NCI-H69 (cell line): ENCODE results near the gene PHF14.

Source experiments
- DNase-seq: peaks from one replicate; lab custom pipeline; 2025; lab: John Stamatoyannopoulos, UW

The PHF14 gene

DNA sequence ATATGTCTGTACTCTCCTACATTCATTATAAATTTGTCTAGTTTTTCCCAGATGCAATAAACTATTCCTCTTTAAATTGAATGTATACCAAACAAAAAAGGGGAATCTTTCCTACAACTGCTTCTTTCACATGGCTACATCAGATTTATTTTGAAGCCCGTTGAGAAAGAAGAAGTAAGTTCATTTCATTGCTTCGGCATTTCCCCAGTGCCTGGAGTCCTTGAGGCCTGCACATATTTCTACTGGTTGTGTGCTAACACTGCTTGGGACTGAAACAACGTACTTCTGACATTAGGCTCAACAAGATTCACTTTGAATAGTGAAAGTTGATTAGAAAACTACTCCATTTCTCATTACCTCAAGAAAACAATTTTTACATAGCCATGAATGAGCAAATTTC, 201.7 kb downstream of the PHF14 start:
- peak; percentile 64 for DNase-seq

DNA sequence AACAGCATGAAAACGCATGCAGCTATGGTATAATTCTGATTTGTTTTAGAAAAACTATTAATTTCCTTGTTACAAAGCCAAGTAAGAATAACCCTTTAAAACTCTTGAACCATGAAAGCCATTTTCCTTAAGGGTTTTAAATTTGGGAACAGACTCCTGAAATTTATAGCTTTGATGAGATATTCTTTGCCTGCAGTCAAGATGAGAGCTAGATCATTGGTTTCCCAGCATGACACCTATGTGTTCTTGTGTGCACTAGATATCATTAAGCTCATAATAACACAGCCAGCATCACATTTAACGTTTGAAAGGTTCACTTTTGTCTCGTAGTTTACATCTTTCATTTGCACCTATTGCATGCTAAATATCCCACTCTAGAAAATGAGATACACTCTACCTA, 202.2 kb downstream of the PHF14 start:
- peak; percentile 96 for DNase-seq

DNA sequence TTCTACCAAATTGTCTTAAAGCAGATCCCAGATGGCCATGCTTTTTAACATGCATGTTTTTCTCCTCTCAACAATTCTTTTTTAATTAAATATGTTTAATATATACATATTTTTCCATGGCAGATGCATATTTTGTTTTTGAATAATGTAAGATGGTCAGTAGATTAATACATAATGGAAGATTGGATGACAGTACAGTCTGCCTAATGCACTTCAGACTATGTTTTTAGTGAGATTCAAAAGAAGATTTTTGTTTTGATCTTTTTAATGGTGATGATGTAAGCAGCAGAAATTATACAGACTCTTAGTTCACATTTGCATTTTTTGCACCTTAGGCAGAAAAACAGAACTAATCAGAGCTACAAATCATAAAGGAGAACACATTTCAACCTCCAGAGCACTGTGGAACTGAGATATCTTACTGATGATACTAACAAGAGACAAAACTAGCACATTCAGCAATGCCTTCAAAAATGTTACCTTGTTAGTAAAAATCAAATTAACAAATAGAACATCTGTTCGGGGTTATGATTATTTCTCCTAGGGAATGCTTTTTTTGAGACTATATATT, 203.4 kb downstream of the PHF14 start:
- DNase-seq: no peak

DNA sequence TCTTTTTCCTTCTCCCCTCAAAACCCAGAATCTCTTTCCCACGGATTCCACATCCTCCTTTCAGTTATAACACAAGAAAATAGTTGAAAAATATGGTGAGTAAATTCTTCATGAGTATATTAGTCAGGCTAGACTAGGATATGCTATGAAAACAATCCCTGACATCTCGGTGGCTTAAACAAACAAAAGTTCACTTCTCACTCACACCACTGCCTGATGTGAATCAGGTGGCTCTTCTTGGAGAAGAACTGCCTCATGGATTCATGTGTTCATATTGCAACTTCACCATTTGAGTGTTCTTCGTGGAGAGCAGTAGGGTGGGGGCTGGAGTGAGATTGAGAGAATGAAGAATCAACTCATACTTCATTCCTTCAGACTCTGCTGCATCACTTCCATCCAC, 204.1 kb downstream of the PHF14 start:
- DNase-seq: no peak

DNA sequence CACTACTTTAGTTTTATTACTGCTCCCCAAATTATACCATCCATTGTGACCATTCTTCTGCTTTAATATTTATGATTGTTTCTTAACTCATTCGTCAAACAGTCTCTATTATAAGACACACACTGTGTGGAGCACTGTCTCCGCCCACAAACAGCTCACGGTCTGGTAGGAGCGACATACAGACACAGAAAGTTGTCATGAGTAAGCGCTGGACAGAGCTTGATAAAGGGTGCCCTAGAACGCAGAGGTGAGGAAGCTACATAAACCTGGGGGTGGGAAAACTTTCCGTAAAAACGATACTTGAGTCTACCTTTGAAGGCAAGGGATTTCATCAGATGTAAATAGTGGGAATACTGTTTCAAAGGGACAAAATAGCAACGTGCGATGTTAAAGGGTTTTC, 207.9 kb downstream of the PHF14 start:
- no peak for DNase-seq

DNA sequence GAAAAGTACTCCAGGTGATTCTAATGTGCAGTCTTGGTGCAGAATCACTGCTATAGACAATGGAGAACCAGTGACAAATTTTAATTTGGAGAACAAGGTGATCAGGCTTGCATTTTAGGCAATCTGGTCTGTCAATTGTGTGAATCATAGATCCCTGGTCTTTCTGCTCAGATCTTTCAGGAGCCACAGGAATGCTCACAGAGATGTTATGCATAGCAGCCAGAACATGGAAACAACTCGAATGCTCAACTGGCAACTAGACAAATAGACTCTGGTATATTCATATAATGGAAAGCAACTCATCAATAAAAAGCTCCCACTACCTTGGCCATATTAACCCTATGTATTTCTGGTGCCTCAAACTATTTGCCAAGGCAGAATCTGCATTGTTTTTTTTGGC, 209.1 kb downstream of the PHF14 start:
- DNase-seq: no peak

DNA sequence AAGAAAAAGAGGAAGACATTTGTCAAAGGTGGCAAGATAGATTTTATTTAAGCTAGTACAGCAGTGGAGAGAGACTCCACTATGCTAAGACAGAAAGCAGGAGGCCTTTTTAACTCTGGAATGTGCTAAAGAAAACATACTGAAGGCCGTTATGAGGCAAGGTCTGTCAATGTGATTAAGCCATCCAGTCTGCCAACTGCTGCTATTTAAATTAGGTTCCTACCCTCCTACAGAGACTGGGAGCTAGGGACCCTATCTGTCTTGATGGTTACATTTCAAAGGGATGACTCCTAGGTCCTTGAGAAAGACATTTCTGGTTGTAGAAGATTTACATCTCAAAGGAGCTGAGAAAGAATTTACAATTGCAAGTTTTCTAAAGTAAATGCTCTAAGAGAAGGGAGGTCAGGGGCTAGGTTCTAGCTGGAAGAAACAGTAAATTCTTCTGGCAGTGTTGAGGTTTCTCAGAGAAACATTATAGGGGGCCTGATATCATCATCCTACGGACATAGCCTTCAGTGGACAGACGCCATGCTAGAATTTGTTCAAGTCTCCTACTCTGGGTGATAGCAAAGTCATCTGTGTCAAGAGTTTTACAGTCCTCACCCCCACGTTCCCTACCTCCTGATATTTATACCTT, 211.6 kb downstream of the PHF14 start:
- no peak for DNase-seq

DNA sequence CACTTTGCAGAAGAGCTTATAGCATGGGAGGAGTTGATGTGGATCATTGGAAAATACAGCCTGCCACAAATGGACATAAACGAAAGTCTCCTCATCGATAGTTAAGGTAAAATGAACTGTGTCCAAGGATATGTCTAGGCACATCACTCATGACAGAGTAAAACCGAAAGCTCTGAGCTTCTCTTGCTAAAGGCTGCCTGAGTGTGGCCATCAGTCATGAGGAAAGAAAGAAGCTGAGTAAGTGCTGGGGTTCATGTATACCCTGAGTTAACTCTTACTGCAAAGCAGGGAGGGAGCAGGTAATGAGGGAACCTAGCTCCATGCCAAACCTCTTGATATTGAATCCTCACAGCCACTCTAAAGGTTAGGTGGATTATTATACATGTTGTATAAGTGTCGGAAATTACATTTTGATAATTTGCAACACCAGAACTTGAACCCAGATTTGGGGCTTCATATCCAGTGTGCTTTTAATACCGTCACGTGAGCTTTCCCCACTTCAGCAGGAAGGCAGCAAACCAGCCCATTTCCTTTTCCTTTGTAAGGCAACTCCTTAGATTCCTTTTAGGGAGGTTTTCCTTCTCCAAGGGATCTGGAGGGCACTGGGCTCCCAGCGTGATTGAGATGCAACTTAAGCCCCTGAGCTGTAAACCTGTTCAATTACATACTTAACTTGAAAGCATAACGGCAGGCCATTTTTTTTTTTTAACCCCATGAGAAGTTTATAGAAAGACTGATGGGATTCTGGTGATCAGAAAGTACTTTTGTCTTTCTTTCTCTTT, 215.0 kb downstream of the PHF14 start:
- DNase-seq: no peak

DNA sequence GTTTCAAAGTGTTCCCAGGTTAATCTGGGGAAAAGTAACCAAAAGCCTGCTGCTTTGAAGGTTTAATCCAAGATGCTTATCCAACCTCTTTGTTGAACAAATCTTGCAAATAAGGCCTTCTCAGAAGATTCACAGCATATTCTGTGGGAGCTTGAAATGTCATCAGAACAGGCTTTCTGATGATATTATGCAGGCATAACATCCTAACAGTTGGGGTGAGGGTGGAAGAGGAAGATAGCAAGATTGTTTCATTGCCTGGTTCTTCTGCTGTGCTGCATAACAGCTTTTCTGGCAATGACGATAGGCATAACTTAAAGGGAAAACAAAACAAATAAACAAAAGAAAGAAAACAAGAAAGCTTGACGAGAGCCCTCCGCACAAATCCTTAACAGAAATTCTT, 217.4 kb downstream of the PHF14 start:
- DNase-seq: peak; percentile 45

DNA sequence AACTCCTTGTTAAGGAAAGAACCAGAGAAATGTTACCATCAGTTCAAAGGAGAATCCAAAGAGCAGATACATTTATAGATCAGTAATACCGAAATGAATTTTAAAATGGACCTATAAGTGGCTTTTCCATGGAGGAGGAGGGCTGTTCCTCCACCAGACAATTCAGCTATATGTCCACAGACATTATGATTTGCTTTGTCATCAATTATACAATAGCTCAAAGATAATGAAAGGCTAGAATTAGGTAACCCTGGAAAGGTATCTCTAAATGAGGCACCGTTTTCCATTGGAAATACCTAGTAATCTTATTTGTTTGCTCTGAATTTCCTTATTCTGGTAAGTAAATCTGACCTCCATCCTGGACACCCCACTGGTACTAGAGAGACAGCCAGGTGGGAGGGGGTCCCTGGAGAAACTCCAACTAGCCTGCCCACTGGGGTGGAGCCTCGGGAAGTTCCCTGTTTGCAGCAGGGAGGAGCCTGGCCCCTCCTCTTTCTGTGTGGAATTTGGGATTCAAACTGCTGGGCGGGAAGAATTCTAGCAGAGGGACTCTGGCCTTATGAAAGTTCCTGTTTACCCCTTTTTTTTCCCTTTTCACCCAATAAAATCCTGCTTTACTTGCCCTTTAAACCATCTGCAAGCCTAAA, 218.0 kb downstream of the PHF14 start:
- peak; percentile 98 for DNase-seq

DNA sequence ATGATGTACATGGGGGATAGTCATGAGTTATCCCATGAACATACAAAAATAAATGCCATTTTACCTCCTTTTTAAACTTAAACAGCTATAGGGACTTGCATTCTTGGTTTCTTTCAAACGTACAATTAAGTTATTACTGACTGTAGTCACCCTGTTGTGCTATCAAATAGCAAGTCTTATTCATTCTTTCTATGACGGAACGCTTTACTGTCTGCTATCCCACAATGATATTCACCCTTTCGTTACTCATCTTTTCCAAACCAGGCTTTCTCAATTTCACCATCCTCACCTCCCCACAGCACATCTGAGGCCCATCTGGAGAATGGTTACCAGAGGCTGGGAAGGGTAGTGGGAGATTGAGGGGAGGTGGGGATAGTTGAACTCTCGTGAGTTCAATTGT, 218.8 kb downstream of the PHF14 start:
- peak; percentile 75 for DNase-seq

DNA sequence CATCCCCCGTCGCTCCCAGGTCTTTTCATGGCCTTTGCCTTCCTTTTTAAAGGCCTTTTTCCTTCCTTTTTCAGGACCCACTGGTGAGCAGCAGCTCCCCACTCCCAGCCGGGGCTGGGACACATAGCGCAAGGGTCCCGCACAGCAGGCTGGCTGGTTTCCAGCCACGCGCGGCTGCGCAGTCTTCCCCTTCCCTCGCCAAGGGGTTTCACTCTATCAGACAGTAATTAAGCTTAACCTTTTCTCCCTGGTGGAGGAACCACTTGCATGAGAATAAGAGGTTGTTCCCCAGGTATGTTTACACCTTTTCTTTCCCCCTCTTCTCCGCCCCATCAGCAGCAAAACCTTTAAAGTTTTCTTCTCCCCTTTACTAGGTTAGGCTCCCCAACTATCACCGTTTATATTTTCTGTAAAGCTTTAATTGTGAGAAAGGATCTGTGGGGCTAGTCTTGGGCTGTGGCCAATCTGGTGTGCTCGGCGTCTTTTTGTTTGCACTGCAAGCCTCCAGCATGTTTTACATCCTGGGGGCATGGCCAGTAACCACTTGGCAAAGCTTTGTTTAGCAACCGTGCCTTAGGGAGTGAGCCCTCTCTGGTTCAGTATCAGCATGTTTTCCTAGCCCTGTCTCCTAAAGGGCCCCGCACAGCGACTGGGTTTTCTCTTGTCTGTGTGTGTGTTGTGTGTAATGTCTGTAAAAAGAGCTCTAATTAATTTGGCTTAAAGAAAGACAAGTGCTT, 219.6 kb downstream of the PHF14 start:
- DNase-seq: peak; percentile 99

DNA sequence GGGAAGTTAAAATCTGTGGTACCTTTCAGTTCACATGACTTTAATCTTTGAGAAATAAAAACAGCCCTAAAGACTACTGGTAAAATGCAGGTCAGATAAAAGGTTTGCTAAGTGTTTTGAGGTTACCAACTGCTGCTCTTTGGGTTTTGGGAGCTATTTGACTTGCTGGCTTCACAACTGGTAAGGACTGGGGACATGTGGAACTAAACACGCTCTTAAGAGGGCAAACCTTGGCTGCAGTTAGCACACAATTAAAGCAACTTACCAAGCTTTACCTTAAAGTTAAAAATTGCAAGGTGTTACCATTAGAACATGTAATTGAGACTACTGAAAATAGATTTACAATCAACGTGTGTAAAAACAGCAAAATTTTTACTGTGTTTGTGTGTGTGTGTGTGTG, 220.2 kb downstream of the PHF14 start:
- DNase-seq: peak; percentile 86

DNA sequence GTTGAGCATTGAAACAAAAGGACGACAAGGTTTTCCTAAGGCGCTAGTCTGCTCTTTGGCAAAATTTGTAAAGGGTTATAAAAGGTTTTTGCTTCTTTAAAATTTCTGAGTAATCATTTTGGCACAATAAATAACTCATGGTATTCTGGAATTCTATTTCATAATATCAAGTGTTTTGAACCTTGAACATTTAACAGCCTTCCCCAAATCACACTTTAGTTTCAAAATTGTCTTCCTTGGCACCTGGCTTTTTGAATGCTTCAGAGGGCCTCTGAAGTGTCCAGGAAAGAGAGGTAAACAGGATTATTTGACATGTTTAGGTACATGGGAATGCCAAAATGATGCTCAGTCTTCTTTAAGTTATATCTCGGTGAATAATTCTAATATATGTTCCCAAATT, 220.8 kb downstream of the PHF14 start:
- DNase-seq: no peak

DNA sequence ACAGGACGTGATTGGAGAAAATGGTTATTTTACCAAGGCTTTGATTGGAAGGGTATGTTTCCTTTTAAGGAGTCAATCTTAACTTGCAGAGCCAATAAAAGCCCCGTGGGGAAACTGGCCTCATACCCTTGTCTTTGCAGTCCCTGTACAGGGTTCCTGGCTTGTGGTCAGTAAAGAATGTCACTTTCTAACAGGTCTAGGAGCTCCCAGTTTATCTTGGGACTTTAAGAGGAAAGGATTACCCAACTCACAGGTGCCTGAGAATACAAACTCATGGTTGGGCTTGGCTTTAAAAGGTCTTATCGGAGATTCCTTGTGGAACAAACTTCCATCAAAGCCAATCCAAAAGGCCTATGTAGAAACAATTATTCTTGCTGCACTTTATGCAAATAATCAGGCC, 221.8 kb downstream of the PHF14 start:
- DNase-seq: no peak

DNA sequence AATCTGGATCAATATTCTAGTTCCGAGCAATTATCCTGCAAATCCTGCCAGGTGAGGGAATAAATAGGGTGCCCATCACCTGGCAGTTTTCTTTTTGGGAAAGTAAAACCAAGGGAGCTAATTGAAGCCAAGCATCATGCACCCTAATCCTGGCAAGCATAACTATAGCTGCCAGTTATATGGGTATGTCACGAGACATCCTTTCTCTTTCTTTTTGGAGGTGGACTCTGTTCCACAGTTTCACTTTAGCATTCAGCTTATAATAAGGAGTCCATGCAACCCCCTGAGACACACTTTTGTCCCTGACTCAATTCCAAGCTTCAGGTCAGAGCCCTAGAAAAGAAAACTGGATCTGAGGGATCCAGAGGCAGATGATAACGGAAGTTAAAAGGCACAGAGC, 222.5 kb downstream of the PHF14 start:
- DNase-seq: no peak

DNA sequence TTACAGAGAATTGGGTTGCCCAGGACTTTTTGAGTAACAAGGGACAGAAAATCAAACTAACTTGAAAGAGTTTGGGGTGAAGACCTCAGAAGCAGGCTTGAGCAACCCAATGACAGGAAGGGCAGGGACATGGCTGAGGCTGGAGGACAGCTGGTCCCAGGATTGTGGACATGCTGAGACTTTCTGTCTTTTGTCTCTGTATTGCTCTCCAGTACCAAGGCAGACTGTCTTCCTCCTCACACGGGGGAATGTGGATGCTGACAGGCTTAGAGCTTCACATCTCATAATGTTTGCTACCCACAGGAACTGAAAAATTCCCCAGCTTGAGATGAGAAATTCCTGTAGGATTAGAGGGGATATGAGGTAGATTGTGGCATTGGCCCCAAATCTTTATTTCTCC, 229.6 kb downstream of the PHF14 start:
- DNase-seq: no peak

DNA sequence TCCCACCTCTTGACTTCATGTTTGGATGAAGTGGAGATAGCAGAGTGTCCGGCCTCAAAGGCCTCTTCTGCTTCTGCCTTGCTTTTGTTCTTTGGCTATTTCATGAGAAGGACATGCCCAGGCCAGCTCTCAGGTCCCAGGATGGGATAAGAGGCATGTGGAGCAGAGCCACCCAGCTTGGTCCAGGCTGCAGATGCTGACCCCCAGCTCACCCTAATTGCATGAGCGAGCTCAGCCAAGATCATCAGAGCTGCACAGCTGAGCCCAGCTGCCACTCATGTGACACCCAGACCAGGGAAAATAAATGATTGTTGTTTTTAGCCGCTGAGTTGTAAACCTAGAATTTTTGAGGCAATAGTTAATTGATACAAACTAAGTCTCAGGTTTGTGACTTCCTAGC, 230.0 kb downstream of the PHF14 start:
- peak; percentile 44 for DNase-seq

DNA sequence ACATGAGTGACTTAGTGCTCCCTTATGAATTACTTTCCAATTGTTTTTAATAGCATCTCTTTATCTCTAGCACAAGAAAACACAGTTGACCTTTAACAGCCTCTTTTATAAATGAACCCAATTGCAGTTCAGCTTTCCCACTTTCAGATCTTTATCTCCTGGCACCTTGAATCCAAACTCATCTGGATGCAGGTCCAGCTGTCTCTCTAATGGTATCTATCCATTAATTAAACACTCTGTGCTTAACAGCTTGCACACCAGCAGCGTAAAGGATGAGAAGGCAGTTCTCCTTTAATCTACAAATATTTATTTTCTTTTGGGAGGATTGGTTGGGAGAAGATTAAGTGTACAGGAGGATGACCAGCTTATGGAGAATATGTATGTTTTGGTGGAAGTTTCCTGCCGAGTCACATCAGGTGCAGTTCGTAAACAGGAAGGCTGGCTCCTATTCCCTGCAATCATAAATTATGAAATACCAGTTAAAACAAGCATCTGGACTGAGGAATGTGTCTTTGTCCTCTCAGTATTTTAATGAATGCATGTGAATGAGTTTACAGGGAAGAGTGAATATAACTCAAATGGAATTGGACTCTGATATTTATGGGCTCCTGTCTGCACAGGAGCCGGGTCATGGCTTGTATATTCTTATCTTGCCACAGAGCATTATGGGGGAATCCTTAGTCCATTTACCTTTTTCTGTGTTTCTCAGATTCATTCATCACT, 232.7 kb downstream of the PHF14 start:
- DNase-seq: peak; percentile 95

DNA sequence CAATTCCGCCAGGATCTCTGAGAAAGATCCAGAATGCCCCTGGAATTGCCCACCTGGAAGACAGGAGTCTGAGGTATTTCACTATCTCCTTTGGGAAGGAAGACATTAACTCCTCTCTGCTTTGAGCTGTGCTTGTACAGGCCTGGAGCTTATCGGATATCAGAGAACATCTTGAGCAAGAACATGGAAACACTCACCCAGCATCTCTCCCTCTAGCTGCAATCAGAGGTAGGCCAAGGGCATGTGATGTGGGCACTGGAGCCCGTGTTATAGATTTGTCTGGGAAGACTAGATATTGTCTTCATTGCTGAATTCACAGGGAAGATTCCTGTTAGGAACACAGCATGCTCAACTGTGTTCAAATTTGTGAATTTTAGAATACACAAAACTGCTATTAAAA, 233.9 kb downstream of the PHF14 start:
- peak; percentile 22 for DNase-seq

DNA sequence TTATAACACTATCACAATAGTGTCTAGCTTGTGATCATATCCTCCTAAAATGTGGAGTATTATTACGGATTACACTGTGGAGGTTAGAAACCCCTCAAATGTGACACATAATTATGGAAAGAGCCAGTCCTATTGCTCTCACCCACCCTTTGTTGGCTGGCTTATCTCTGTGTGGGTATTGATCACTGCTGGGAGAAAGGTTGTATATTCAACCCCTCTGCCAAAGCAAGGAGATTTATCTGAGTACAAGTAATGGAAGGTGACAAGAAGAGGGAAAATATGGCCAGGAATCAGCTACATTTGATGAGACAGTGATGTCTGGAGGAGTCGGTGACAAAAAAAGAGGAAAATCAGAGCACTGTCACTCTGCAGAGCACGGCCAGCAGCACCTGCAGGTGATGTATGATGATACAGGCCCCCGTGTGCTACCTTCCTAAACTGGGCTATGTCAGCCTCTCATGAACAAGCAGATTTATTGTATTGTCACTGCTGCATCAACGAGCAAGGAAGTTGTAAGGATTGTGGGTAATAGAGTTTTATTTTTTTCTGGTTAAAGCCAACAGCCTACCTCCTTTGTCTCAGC, 235.3 kb downstream of the PHF14 start:
- DNase-seq: no peak
